Fibroblast of villous mesenchyme (primary cell): ENCODE measurements around the gene PRKCE. TPM values are rescaled to one million over a fixed set of nuclear protein-coding genes. Genes with fewer than 3 reads are reported as not detected.

ENCODE experiments used
- DNase-seq: peaks from one replicate; pipeline ENCODE4 v3.0.0-alpha.2; 2010; ENCODE audit warnings: low read depth
- H3K4me3 ChIP-seq: 2 replicates; pipeline ENCODE4 v1.5.1; 2011; ENCODE audit warnings: low read depth, mild to moderate bottlenecking, low read length
- CTCF ChIP-seq: IDR thresholded peaks from 2 replicates; pipeline ENCODE4 v1.5.1; 2012; ENCODE audit warnings: low read depth, mild to moderate bottlenecking, low read length; ENCODE audit not compliant: insufficient read depth
- total RNA-seq: library from RNA; depleted of rRNA; stranded (reverse); fragments of >200 nt; gene quantifications from 2 replicates; pipeline ENCODE4 v1.2.3, GENCODE V29; 2012

PRKCE gene
- total RNA-seq, 1 donor, result 27.2 TPM

- no peak for TF ChIP-seq CTCF
- H3K4me3 ChIP-seq, result peak overlapping the region; percentile 52
- DNase-seq, result no peak
Observed at GRCh38 chr2:46074501-46074900, 423.0 kb downstream of the PRKCE start.

DNA sequence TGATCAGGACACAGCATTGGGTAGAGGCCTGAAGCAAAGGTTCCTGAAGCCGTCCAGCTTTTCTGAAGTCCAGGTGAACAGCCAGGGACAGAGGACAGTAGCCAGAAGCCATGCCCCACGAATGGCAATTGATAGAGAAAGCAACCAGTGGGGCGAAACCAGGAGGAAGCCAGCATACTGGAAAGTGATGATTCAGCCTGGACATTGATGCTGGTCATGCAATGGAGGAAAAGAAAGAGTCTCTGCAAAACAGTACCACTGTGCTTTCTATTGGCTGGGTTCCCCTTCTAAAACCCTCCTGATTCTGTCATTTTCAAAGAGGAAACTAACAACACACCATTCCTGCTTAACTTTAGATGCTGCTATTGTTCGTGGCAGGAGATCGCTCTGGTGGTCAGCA, 424.4 kb downstream of the PRKCE start:
- no peak for TF ChIP-seq CTCF
- no peak overlapping the region for H3K4me3 ChIP-seq
- DNase-seq, result no peak

- no peak overlapping the region for H3K4me3 ChIP-seq
- DNase-seq, result peak; percentile 89
- no peak for TF ChIP-seq CTCF
Observed at GRCh38 chr2:46076251-46076650, 424.8 kb downstream of the PRKCE start.

DNA sequence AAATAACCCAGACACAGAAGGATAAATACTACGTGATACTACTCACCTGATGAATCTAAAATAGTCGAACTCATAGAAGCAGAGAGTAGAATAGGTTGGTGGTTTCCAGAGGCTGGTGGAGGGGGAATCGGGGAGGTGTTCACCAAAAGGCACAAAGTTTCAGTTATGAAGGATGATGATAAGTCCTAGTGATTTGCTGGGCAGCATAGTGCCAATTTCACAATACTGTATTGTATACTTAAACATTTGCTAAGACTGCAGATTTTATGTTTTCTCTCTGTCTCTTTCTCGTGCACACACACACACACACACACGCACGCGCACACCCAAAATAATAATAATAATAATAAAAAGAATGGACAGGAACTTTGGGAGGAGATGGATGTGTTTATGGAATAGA, 425.4 kb downstream of the PRKCE start:
- no peak overlapping the region for H3K4me3 ChIP-seq
- no peak for DNase-seq
- TF ChIP-seq CTCF, result no peak

- no peak for DNase-seq
- TF ChIP-seq CTCF, result no peak
- H3K4me3 ChIP-seq, result no peak overlapping the region
Observed at GRCh38 chr2:46077522-46078107, 426.1 kb downstream of the PRKCE start.

DNA sequence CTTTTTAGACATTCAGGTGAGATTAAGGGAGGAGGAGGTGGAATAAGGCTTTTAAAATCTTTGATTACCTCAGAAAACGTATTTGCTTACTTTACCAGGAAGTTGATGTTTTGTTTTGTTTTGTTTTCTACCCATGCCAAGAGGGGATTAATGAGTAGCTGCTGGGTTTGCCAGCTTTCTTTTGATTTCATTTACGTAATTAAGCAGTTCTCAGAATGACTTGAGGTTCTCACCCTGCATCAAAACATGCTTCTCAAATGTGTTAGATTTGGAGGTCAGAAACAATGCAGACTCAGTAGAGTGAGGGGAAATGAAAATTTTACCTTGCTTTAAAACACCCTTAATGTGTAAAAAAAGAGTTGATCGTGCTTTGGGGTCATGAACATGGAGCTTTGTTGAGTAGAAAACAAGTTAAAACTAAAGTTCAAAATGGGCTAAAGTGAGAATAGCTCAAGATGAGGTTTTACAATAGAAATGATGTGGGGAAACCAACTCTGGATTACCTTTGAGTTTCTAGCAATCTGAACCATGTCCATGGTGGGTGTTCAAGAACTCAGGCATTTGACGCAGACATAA, 428.6 kb downstream of the PRKCE start:
- H3K4me3 ChIP-seq, result no peak overlapping the region
- TF ChIP-seq CTCF, result no peak
- DNase-seq, result no peak
